Osteocyte (in vitro differentiated cells): ENCODE results near the gene SMIM29. TPM values are rescaled to one million over a fixed set of nuclear protein-coding genes. Genes with fewer than 3 reads are reported as not detected.

ENCODE experiments used
- DNase-seq: peaks from one replicate; pipeline ENCODE4 v3.0.0; 2021; ENCODE audit warnings: mixed read lengths; ENCODE audit not compliant: unreplicated experiment; ENCODE audit errors: extremely low spot score
- H3K27ac Mint-ChIP-seq: one replicate; pipeline ENCODE4 v1.8.0; 2021; ENCODE audit warnings: mild to moderate bottlenecking, mixed read lengths; ENCODE audit not compliant: unreplicated experiment
- H3K27me3 Mint-ChIP-seq: one replicate; pipeline ENCODE4 v1.8.0; 2021; ENCODE audit warnings: mixed read lengths; ENCODE audit not compliant: unreplicated experiment
- H3K36me3 Mint-ChIP-seq: one replicate; pipeline ENCODE4 v1.8.0; 2021; ENCODE audit warnings: mixed read lengths; ENCODE audit not compliant: unreplicated experiment
- H3K4me1 Mint-ChIP-seq: one replicate; pipeline ENCODE4 v1.8.0; 2021; ENCODE audit warnings: mixed read lengths; ENCODE audit not compliant: unreplicated experiment
- H3K4me3 Mint-ChIP-seq: one replicate; pipeline ENCODE4 v1.8.0; 2021; ENCODE audit warnings: mild to moderate bottlenecking, moderate library complexity, mixed read lengths; ENCODE audit not compliant: unreplicated experiment
- H3K9me3 Mint-ChIP-seq: one replicate; pipeline ENCODE4 v1.8.0; 2021; ENCODE audit warnings: mixed read lengths; ENCODE audit not compliant: unreplicated experiment
- total RNA-seq: library from RNA; stranded (reverse); gene quantifications from 2 replicates; pipeline ENCODE4 v1.2.1, GENCODE V29; 2021
- TF ChIP-seq, protein P1 (sequence below): fragments of 200-600 bp; sonication (generic); IDR thresholded peaks from 2 replicates; pipeline ENCODE4 v1.5.0; 2021; ENCODE audit warnings: antibody characterized with exemption, mild to moderate bottlenecking, moderate library complexity

The SMIM29 gene
- total RNA-seq, 1 donor from 2014 or later: 23.2 TPM

DNA sequence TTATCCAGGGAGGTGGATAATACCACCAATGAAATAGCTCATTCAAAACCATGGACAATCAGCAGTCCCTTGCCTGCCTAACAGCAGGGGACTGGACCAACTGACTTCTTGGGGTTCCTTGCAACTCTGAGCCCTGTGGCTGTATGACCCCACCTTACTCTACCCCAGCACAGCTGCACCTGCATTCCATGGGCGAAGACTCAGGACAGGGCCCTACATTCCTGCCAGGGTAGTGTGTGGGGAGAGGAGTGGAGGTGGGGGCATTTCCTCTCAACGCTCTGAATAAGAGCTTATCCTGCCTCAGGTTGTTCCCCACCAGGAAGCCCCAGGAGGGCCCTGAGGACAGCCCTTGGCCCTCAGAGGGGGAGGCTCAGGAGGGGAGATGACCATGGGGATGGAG, 42.9 kb downstream of the SMIM29 start:
- no peak overlapping the region for H3K27ac Mint-ChIP-seq
- no peaks in the 10 kb centered on the region for H3K9me3 Mint-ChIP-seq
- no peaks in the 10 kb centered on the region for H3K4me1 Mint-ChIP-seq
- TF ChIP-seq, protein P1, sequence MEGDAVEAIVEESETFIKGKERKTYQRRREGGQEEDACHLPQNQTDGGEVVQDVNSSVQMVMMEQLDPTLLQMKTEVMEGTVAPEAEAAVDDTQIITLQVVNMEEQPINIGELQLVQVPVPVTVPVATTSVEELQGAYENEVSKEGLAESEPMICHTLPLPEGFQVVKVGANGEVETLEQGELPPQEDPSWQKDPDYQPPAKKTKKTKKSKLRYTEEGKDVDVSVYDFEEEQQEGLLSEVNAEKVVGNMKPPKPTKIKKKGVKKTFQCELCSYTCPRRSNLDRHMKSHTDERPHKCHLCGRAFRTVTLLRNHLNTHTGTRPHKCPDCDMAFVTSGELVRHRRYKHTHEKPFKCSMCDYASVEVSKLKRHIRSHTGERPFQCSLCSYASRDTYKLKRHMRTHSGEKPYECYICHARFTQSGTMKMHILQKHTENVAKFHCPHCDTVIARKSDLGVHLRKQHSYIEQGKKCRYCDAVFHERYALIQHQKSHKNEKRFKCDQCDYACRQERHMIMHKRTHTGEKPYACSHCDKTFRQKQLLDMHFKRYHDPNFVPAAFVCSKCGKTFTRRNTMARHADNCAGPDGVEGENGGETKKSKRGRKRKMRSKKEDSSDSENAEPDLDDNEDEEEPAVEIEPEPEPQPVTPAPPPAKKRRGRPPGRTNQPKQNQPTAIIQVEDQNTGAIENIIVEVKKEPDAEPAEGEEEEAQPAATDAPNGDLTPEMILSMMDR: no peak
- no peaks in the 10 kb centered on the region for H3K27me3 Mint-ChIP-seq
- H3K36me3 Mint-ChIP-seq: no peaks in the 10 kb centered on the region
- no peak overlapping the region for H3K4me3 Mint-ChIP-seq
- no peak for DNase-seq

DNA sequence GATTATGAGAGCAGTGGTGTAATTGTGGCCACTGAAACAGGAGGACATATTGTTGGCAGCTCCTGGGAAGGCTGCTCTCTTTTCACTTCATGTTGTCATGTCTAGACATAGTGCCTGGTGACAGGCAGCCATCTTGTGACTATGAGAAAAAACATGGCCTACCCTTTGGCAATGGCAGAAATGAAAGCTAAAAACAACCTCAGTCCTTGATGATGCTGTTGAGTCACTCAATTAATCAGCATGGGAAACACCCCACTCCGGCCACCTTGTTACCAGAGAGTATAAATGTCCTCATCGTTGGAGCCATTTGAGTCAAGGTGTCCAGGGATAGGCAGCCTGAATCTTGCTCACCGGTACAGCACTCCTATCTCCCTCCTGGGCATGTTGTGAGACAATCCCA, 43.3 kb downstream of the SMIM29 start:
- Mint-ChIP-seq H3K4me1 (no peaks in the 10 kb centered on the region), H3K4me3 (no peak overlapping the region), H3K9me3 (no peaks in the 10 kb centered on the region), H3K27ac (no peak overlapping the region), H3K27me3 (no peaks in the 10 kb centered on the region), H3K36me3 (no peaks in the 10 kb centered on the region)
- DNase-seq: no peak
- TF ChIP-seq, protein P1: no peak

DNA sequence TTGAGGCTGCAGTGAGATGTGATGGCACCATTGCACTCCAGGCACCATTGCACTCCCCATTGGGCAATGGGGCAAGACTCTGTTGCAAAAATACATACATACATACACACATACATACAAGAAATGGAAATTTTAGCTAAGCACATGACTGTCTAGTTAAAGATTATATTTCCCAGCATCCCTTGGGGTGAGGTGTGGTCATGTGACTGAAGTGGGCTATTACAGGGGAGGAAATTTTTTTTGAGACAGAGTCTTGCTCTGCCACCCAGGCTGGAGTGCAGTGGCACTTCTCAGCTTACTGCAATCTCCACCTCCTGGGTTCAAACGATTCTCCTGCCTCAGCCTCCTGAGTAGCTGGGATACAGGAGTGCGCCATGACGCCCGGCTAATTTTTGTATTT, 44.1 kb downstream of the SMIM29 start:
- no peak overlapping the region for H3K27ac Mint-ChIP-seq
- no peaks in the 10 kb centered on the region for H3K27me3 Mint-ChIP-seq
- H3K4me3 Mint-ChIP-seq: no peak overlapping the region
- no peak for DNase-seq
- no peaks in the 10 kb centered on the region for H3K4me1 Mint-ChIP-seq
- no peaks in the 10 kb centered on the region for H3K9me3 Mint-ChIP-seq
- H3K36me3 Mint-ChIP-seq: no peaks in the 10 kb centered on the region
- TF ChIP-seq, protein P1: no peak

DNA sequence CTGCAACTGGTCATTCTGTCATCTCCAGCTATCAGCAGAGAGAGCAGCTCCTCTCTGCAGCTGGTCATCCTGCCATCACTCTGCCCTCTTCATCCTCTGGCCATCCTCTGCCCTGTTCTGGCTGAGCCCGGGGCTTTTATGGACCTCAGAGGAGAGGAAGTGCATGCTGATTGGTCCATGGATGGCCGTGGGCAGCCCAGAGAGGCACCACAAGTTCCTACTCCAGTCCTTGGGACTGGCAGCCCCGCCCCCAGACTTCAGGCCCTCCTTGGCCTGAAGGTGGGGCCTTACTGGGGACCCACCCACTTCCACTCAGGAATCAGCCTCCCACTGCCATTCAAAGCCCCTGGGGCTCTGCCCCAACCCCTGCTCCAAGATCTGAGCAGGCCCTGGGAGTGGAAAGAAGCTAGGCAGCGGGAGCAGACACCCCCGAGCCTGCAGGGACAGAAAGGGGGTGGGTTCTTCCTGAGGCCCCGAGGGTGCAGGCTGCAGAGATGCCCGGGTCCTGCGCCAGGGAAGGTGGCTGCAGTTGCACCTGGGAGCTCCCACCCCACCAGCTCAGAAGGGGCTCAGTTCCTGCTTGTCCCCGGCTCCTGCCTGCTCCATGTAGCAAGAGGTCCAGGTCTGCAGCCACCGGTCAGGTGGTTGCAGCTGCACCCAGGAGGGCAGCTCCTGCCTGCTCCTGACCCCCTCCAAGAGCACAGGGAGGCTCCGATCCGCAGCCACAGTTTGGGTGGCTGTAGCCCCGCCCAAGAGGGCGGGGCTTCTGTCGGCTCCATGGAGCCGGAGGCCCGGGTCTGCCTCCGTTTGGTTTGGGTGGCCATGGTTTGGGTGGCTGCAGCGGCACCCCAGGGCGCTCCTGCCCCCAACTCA, 46.2 kb downstream of the SMIM29 start:
- no peaks in the 10 kb centered on the region for H3K36me3 Mint-ChIP-seq
- H3K4me3 Mint-ChIP-seq: no peak overlapping the region
- TF ChIP-seq, protein P1: no peak
- no peaks in the 10 kb centered on the region for H3K27me3 Mint-ChIP-seq
- no peaks in the 10 kb centered on the region for H3K4me1 Mint-ChIP-seq
- no peaks in the 10 kb centered on the region for H3K9me3 Mint-ChIP-seq
- no peak overlapping the region for H3K27ac Mint-ChIP-seq
- DNase-seq: no peak

DNA sequence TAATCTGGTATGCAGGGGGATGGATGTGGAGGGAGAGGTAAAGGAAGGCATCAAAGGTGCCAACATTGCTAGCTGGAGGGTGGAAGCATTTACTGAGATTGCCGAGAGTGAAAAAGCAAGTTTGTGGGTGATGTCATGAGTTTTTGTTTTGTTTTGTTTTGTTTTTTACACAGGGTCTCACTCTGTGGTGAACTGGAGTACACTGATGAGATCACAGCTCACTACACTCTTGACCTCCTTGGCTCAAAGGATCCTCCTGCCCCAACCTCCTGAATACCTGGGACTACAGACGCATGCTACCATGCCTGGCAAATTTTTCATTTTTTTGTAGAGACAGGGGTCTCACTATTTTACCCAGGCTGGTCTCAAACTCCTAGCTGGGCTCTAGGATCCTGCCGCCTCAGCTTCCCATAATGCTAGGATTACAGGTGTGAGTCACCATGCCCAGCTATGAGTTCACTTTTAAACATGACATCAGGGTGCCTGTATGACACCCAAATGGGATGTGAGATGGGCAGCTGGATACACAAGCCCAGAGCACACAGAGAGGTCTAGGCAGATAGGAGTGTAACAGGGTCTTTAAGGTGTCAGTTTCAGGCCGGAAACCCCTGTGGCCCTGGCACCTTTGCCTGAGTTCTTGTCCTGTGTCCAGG, 47.2 kb downstream of the SMIM29 start:
- TF ChIP-seq, protein P1: no peak
- Mint-ChIP-seq H3K4me3 (no peak overlapping the region), H3K27me3 (no peaks in the 10 kb centered on the region), H3K4me1 (no peaks in the 10 kb centered on the region), H3K27ac (no peak overlapping the region), H3K36me3 (no peaks in the 10 kb centered on the region), H3K9me3 (no peaks in the 10 kb centered on the region)
- DNase-seq: no peak
